Panc1 (cell line): Measurements from ENCODE around the gene CTXND2. TPM values are rescaled to one million over a fixed set of nuclear protein-coding genes. Genes with fewer than 3 reads are reported as not detected.

Experiments used
- ATAC-seq: fragments of 200-7000 bp; cut with Tn5 transposase; 2 replicates; pipeline ENCODE4 v1.9.1; 2020; ENCODE audit warnings: mild to moderate bottlenecking, moderate library complexity
- BruUV-seq: library from RNA; stranded (reverse); fragments of 400-500 nt; replicated peaks from 2 replicates; lab custom pipeline; 2021; lab: Mats Ljungman, UMichigan
- CTCF ChIA-PET: fragments of 300-600 bp; sonication (Branson Sonifier 250); formaldehyde crosslinking; loops from one replicate; lab custom pipeline; 2022; ENCODE audit warnings: antibody characterized with exemption; lab: Charles Lee
- POLR2A ChIA-PET: fragments of 300-600 bp; sonication (Branson Sonifier 250); formaldehyde crosslinking; loops from one replicate; lab custom pipeline; 2022; ENCODE audit warnings: antibody characterized with exemption; lab: Charles Lee
- DNase-seq: peaks from one replicate; pipeline ENCODE4 v3.0.0-alpha.2; 2010; ENCODE audit warnings: low read depth, low spot score
- H3K27ac ChIP-seq: 2 replicates; pipeline ENCODE4 v1.5.1; 2011; ENCODE audit warnings: mild to moderate bottlenecking, low read length, inconsistent platforms
- H3K27me3 ChIP-seq: fragments of 200-500 bp; sonication (Bioruptor generic); 2 replicates; pipeline ENCODE4 v1.6.0; 2014; ENCODE audit warnings: low read length, inconsistent platforms; ENCODE audit not compliant: control insufficient read depth, insufficient read depth
- H3K36me3 ChIP-seq: fragments of 200-500 bp; sonication (Bioruptor generic); 2 replicates; pipeline ENCODE4 v1.5.1; 2014; ENCODE audit warnings: inconsistent platforms, mild to moderate bottlenecking, low read length, moderate library complexity; ENCODE audit not compliant: control insufficient read depth, insufficient read depth
- H3K4me1 ChIP-seq: 2 replicates; pipeline ENCODE4 v1.5.1; 2011; ENCODE audit warnings: inconsistent platforms, mild to moderate bottlenecking, low read length, moderate library complexity; ENCODE audit not compliant: control insufficient read depth, insufficient read depth
- H3K4me3 ChIP-seq, 2 experiments: 2 replicates each; pipeline ENCODE4 v1.5.1; 2011 to 2012; ENCODE audit warnings: low read depth in 2 of 2, low read length in 2 of 2, mild to moderate bottlenecking in 2 of 2, inconsistent platforms in 1 of 2, moderate library complexity in 1 of 2
- H3K9me3 ChIP-seq: fragments of 200-500 bp; sonication (Bioruptor generic); 2 replicates; pipeline ENCODE4 v1.5.1; 2014; ENCODE audit warnings: low read depth, mild to moderate bottlenecking, inconsistent platforms, low read length, moderate library complexity; ENCODE audit not compliant: control insufficient read depth, insufficient read depth
- CTCF ChIP-seq: fragments of 450-650 bp; IDR thresholded peaks from 2 replicates; pipeline ENCODE4 v1.5.1; 2017; ENCODE audit warnings: mild to moderate bottlenecking
- POLR2AphosphoS5 ChIP-seq: IDR thresholded peaks from 2 replicates; pipeline ENCODE4 v1.6.1; 2012; ENCODE audit warnings: mild to moderate bottlenecking, low read depth, low read length, moderate library complexity
- REST ChIP-seq, 2 experiments: IDR thresholded peaks; 2 replicates each; pipeline ENCODE4 v1.6.1; 2011 to 2012; ENCODE audit warnings: low read depth in 2 of 2, control low read depth in 1 of 2, low read length in 1 of 2, mild to moderate bottlenecking in 1 of 2, moderate library complexity in 1 of 2; ENCODE audit not compliant: insufficient read depth in 1 of 2
- SIN3A ChIP-seq: IDR thresholded peaks from 2 replicates; pipeline ENCODE4 v1.6.1; 2012; ENCODE audit warnings: low read depth, mild to moderate bottlenecking, low read length, moderate library complexity, borderline replicate concordance; ENCODE audit not compliant: insufficient read depth
- TCF7L2 ChIP-seq: IDR thresholded peaks from 2 replicates; pipeline ENCODE4 v1.6.1; 2011; ENCODE audit warnings: mild to moderate bottlenecking, low read depth, low read length, inconsistent platforms
- in situ Hi-C: cut with HindIII; loops from 2 replicates; pipeline ENCODE4 v1.10.0; 2016; ENCODE audit warnings: low sequenced_read_pairs, low pct_unique_long_range_greater_than_20kb
- intact Hi-C: fragments of 100-400 bp; cut with micrococcal nuclease; formaldehyde crosslinking; loops from one replicate; pipeline ENCODE4 v1.10.0; 2022; ENCODE audit not compliant: unreplicated experiment
- total RNA-seq: library from RNA; stranded (reverse); gene quantifications from one replicate; pipeline ENCODE4 v1.2.1, GENCODE V29; 2021; ENCODE audit not compliant: unreplicated experiment

The CTXND2 gene
- total RNA-seq, 1 experiment from 2014 or later: not detected

- Histone ChIP-seq H3K27ac (no peak overlapping the region), H3K4me3 (no peak overlapping the region), H3K27me3 (no peaks in the 10 kb centered on the region), H3K4me1 (no peaks in the 10 kb centered on the region), H3K36me3 (no peaks in the 10 kb centered on the region), H3K9me3 (no peaks in the 10 kb centered on the region; the same call in 1 of the 2 replicates)
- no peak for ATAC-seq
- BruUV-seq: no TSS peak
- no peak for DNase-seq
- in situ Hi-C loops: no loop called here
- POLR2A ChIA-PET: interaction anchor here (0.6 kb wide), 1 partner anchor 337 kb away, joined by 6 read pairs; no protein-coding TSS in a partner anchor
- CTCF ChIA-PET: no interaction called here
- TF ChIP-seq TCF7L2: no peak
- no peak for TF ChIP-seq POLR2AphosphoS5
- no peak for TF ChIP-seq SIN3A
- TF ChIP-seq CTCF: no peak
- TF ChIP-seq REST (IDR thresholded peaks at IDR 0.05; ENCODE audit: insufficient read depth in 1 of 2, low read depth in 2 of 2, low read length in 1 of 2): no peak
- intact Hi-C loops: no loop called here
Observed at GRCh38 chr1:150905301-150905700, 18.4 kb downstream of the CTXND2 start.

GRCh38 chr1:150906329-150906728, 19.4 kb downstream of the CTXND2 start:
- POLR2A ChIA-PET: no interaction called here

More at GRCh38 chr1:150906329-150906728, 19.4 kb downstream of the CTXND2 start:
- intact Hi-C loops: no loop called here
- no TSS peak for BruUV-seq
- Histone ChIP-seq H3K27me3 (no peaks in the 10 kb centered on the region), H3K4me3 (no peak overlapping the region), H3K27ac (no peak overlapping the region), H3K36me3 (no peaks in the 10 kb centered on the region), H3K4me1 (no peaks in the 10 kb centered on the region), H3K9me3 (no peaks in the 10 kb centered on the region; the same call in 1 of the 2 replicates)
- in situ Hi-C loops: no loop called here
- CTCF ChIA-PET: no interaction called here
- TF ChIP-seq CTCF (no peak), REST (IDR thresholded peaks at IDR 0.05; ENCODE audit: insufficient read depth in 1 of 2, low read depth in 2 of 2, low read length in 1 of 2) (no peak), TCF7L2 (no peak), POLR2AphosphoS5 (no peak), SIN3A (no peak)
- ATAC-seq (no peak), DNase-seq (no peak)
